Measurements from ENCODE around the gene FRMD4A.

DNA sequence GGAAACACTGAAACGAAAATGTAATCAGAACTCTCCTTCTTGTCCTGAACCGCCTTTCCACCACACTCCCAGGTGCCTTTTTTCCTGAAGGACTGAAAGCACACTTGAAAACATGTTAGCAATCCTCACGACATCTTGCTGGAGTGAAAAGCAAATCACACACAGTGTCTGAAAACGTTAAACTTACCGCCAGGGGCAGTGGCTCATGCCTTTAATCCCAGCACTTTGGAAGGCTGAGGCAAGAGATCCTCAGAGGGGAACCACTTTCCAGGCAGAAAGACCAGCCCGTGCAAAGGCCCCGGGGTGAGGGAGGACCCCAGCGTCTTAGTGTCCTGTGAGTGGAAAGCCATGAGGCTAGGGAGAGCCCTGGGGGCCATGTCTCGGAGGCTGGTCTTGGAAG lies 533.6 kb downstream of the FRMD4A start:
- TF ChIP-seq, protein P1, sequence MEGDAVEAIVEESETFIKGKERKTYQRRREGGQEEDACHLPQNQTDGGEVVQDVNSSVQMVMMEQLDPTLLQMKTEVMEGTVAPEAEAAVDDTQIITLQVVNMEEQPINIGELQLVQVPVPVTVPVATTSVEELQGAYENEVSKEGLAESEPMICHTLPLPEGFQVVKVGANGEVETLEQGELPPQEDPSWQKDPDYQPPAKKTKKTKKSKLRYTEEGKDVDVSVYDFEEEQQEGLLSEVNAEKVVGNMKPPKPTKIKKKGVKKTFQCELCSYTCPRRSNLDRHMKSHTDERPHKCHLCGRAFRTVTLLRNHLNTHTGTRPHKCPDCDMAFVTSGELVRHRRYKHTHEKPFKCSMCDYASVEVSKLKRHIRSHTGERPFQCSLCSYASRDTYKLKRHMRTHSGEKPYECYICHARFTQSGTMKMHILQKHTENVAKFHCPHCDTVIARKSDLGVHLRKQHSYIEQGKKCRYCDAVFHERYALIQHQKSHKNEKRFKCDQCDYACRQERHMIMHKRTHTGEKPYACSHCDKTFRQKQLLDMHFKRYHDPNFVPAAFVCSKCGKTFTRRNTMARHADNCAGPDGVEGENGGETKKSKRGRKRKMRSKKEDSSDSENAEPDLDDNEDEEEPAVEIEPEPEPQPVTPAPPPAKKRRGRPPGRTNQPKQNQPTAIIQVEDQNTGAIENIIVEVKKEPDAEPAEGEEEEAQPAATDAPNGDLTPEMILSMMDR (IDR thresholded peaks at IDR 0.05): no peak
- no peak for TF ChIP-seq POLR2A (IDR thresholded peaks at IDR 0.05)

All from testis (tissue), 2 donors.